ENCODE data around the gene MRPS6.

MRPS6 gene

DNA sequence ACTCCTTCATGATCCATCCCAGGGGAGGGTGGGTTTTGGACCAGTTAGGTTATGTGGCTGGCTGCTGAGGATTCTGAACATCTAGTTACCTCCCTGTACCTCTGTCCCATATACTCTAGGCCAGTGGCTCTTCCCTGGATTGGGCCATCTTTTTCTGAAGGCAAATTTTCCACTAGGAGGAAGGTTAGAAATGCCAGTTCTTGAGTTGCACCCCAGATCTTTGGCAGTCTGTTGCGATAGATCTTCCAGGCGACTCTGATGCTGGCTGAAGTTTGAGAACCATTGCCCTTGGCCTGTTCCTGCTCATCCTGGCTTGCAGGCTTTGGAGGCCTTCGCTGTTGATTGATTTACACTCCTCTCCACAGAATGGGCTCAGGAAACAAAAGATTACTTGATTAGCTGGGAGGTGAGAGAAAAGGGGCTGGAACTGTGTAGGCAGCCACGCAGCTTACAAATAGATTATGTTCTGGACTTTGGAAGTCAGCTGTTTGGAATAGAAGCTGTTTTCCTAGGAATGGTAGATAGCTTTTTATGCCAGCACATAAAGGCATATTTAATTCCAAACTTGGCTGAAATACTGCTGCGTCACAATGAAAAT is 110.1 kb downstream of the MRPS6 start:
- no peak for DNase-seq

DNA sequence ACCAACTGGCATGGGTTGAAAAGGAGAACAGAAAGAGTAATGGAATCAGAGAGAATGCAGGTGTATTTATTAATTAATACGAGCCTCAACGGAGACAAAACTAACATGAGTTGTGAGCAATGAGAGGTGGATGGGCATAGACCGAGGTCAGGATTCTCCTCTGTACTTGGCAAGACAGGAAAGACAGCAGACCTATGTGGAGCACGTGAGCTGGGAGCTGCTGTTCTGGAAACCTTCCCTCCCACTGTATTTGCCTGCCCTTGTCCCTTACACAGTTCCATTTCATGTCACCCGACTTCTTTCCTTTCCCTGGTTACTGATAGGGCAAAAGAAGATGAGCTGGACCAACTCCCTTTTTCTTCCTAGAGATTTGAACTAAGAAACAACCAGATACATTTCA is 110.9 kb downstream of the MRPS6 start:
- no peak for DNase-seq

DNA sequence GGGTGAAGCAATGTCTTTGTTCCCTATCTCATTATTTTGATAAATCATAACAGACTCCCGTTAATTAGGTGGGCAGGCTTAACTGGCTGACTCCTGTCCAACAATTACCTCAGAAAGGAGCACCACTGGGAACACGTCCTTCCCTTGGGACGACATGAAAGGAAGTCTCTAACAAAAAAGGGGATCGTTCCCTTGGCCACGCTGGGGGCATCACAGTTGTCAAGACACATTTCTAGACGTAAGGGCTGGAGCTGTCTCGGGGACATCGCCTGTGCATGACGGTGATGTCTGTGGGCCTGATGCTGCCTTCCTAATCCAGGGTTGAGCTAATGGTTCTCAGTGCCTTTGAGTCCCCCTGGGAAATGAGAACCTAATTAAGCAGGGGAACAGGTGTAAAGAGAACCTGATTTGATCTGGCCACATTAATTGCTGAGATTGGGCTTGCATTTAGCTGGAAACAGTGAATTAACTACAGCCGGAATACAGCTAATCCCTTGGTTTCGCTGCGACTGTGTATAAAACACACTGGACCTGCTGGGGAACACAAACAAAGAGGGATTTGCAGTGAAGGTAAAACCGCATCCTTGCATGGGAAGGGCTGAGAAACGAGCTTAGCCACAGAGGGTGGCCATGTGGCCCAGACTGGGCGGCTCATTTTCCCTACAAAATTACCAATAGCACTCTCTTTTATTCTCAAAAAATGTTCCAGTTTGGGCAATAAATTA is 111.8 kb downstream of the MRPS6 start:
- no peak for DNase-seq

DNA sequence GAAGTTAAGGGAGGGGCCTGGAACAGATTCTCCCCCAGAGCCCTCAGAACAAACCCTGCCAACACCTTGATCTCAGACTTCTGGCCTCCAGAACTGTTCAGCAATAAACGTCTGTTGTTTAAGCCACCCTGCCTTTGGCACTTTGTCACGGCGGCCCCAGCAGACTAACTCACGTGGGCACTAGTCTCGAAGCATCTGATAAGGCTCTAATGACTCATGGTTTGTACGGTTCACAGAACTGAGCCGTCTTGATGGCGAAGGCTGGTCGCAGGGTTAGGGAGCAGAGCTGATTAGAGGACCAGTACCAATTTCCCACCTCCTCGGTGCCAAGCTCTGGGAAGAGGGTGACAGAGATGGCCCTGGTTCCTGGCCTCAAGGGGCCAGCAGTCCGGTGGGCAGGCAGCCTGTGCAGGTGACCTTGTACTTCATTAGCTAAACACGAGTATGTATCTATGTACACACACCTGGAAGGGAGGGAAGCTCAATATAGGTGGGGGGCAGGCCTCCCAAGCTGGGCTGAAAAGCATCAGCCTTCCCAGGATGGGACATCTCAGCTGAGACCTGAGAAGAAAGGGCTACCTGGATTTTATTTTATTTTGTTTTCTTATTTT is 112.8 kb downstream of the MRPS6 start:
- DNase-seq = peak; percentile 56

DNA sequence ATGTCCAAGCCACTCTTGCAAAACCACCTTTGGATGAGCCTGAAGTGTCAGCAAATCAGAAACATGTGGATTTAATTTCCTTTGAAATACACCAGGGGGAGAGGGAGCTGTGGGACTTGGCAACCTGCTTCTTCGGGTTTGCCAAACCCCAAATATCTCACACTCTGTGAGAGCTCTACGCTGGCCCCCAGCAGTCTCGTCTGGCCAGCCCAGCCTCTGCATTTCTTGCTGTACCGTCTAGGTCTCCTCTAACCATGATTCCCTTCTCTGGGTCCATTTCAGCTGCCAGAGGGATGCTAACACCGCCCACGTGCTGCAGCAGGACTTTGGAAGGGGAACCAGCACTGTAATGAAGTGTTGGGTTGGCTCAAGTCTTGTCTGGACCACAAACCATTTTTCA is 114.6 kb downstream of the MRPS6 start:
- no peak for DNase-seq

DNA sequence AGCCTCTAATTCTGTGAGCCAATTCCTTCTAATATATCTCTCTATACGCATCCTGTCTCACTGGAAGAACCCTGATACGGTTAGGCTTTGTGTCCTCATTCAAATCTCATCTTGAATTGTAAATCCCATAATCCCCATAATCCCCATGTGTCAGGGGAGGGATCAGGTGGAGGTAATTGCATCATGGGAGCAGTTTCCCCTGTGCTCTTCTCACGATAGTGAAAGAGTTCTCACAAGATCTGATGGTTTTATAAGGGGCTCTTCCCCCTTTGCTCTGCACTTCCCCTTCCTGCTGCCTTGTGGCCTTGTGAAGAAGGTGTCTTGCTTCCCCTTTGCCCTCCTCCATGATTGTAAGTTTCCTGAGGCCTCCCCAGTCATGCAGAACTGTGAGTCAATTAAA is 116.1 kb downstream of the MRPS6 start:
- DNase-seq = no peak

DNA sequence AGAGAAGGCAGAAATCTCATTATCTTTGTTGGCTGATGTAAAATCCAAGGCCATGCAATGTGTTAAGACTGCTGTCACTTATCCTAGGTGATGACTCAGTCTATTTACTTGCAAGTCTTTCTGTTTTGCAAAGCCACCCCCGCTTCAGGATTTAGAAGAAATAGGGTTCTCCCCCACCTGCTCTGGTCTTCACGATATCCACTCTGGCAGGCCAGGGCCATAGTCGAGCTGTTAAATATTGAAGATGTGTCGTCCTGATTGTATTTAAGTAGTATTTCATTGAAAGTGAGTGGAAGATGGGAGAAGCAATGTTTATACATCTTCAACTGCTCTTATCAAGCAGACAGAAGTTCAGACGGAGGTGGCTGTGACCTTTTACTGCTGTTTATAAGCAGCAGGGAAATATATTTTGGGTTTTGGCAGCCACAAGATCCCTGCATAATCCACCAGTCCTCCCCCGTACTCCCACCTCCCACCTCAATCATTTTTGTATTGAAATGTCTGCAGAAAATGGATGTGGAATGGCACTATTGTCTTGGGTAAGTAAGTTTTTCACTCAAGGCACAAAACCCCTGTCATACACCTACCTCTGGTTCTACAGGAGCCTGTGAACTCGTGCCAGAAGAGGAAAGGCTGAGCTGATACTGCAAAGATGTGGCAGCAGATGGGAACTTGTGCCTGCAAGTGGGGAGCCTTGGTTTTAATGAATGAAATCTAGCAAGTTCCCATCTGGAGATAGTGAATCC is 117.4 kb downstream of the MRPS6 start:
- DNase-seq = no peak

DNA sequence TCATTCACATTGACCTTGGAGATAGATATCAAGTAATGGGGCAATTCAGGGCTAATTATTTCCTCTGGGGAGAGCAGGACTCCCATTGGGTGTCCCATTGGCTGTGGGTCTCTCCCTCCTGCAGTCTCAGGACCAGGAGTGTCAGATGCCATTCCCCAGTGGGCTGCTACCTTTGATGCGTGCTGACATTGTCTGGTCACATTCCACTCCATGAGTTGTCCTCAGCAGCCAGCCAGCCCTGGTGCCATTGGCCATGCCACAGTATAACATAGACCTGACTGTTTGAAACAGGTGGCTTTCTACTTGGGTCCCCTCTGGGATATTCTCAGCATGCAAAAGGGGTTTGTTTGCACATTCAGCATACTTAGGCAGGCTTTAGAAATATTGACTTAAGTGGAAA is 118.5 kb downstream of the MRPS6 start:
- peak; percentile 56 for DNase-seq
